Measurements from ENCODE around the gene RUFY4. TPM values are rescaled to one million over a fixed set of nuclear protein-coding genes. Genes with fewer than 3 reads are reported as not detected.

Gene RUFY4
- total RNA-seq, 1 donor from 2014 or later, result not detected

DNA sequence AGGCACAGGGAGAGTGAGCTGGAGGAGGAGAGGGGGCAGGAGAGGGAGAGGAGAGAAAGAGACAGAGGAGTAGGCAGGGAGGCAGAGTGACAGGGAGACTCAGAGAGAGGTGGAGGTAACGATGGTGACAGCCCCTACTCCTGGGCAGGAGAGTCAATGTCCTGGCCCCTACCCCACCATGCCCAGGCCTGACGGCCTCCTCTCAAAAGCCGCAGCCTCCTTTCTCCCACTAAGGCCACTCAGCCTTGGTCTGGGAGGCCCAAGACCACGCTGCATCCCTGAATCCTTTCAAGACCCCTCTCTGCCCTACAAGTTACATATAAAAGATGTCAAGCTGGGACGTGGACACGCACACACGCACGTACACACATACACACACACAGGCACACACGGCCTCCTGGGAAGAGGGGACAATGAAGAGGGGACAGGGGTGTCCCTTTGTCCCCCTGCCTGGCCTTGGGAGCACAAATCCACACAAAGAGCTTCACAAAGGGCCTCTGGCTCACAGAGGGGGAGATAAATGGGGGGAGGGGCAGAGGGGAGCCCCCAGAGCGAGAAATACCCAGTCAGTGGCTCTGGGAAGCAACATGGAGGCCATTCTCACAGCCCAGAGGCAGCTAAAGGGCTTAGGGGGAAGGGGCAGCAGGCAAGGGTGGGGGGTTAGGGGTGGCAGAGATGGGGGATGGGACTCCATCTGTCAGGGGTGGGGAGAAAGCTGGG is 46.8 kb upstream of the RUFY4 start:
- Mint-ChIP-seq H3K27me3 (ENCODE audit: unreplicated experiment) (no peaks in the 10 kb centered on the region), H3K4me1 (ENCODE audit: unreplicated experiment) (peaks cover 24% of the 10 kb centered on the region), H3K27ac (ENCODE audit: unreplicated experiment) (no peak overlapping the region), H3K36me3 (ENCODE audit: unreplicated experiment) (no peaks in the 10 kb centered on the region), H3K4me3 (ENCODE audit: unreplicated experiment) (no peak overlapping the region), H3K9me3 (ENCODE audit: unreplicated experiment) (no peaks in the 10 kb centered on the region)
- no peak for DNase-seq (ENCODE audit: extremely low spot score, unreplicated experiment)
- no peak for TF ChIP-seq CTCF (IDR thresholded peaks at IDR 0.05)

DNA sequence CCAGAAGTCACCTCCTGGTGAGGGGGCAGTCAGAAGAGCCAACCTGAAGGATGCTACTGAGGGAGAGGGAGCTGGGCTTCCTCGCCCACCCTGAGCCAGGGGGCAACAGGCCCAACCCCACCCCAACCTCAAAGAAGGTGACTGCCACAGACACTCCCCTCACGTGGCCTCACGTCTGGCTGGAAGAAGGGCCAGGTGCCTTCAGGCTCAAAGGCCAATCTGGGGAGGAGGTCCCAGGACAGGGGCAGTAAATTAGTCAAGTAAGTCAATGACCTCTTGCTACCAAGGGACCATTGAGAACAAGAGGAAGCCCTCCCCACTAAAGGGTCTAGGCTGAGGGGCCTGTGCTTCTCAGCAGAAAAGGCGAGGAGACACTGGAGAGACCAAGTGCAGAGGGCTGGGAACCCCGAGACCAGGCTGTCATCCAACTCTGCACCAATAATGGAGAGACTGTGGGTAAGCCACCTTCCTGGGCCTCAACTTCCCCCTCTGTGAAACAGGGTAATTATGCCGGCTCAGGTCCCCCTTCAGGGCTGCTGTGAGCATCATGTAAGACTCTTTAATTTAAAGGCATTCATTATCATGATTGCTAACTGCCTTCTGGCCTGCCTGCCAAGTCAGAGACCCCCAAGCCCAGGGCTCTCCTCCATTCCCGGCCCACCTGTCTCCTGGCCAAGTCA is 46.1 kb upstream of the RUFY4 start:
- H3K4me3 Mint-ChIP-seq (ENCODE audit: unreplicated experiment), result no peak overlapping the region
- no peaks in the 10 kb centered on the region for H3K9me3 Mint-ChIP-seq (ENCODE audit: unreplicated experiment)
- TF ChIP-seq CTCF (IDR thresholded peaks at IDR 0.05), result no peak
- DNase-seq (ENCODE audit: extremely low spot score, unreplicated experiment), result no peak
- peaks cover 17% of the 10 kb centered on the region for H3K4me1 Mint-ChIP-seq (ENCODE audit: unreplicated experiment)
- H3K36me3 Mint-ChIP-seq (ENCODE audit: unreplicated experiment), result no peaks in the 10 kb centered on the region
- no peak overlapping the region for H3K27ac Mint-ChIP-seq (ENCODE audit: unreplicated experiment)
- H3K27me3 Mint-ChIP-seq (ENCODE audit: unreplicated experiment), result no peaks in the 10 kb centered on the region

DNA sequence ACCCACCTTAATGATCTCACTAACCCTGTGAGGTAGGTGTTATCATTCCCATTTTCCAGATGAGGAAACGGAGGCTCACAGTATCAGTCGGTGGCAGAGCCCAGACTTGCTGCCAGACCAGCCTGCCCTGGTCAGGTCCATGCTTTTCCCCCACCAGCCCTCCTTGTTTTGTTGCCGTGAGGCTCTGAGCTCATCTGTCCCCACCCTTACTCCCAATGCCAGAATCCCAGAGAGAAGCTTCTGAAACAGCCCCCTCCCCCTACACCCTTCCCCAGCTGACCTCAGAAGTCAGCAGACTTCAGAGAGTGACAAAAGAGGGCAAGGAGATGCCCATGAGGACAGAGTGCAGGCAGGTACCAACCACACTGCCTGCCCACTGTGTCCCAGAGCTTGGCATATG is 45.4 kb upstream of the RUFY4 start:
- Mint-ChIP-seq H3K4me1 (ENCODE audit: unreplicated experiment) (peaks cover 10% of the 10 kb centered on the region), H3K4me3 (ENCODE audit: unreplicated experiment) (no peak overlapping the region), H3K27ac (ENCODE audit: unreplicated experiment) (no peak overlapping the region), H3K36me3 (ENCODE audit: unreplicated experiment) (no peaks in the 10 kb centered on the region), H3K9me3 (ENCODE audit: unreplicated experiment) (no peaks in the 10 kb centered on the region), H3K27me3 (ENCODE audit: unreplicated experiment) (no peaks in the 10 kb centered on the region)
- no peak for DNase-seq (ENCODE audit: extremely low spot score, unreplicated experiment)
- TF ChIP-seq CTCF (IDR thresholded peaks at IDR 0.05), result no peak

DNA sequence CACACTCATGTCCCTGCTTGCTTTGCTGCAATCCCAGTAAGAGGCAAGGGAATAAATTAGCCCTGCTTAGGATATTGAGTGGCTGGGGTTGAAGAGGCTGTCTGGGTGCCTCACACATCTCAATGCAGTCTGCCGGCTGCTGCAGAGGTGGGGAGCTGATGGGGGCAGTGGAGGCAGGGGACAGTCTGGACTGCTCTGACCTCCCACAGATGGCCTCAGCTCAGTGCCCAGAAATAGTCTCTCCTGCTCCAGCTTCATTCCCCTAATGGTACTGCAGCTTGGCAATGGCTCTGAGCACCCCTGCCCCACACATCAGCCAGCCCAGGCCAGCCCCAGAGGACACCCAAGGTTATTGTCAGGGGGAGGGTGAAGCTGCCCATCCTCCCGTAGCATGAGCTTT is 44.7 kb upstream of the RUFY4 start:
- TF ChIP-seq CTCF (IDR thresholded peaks at IDR 0.05), result no peak
- no peak overlapping the region for H3K4me3 Mint-ChIP-seq (ENCODE audit: unreplicated experiment)
- peaks cover 10% of the 10 kb centered on the region for H3K4me1 Mint-ChIP-seq (ENCODE audit: unreplicated experiment)
- no peaks in the 10 kb centered on the region for H3K27me3 Mint-ChIP-seq (ENCODE audit: unreplicated experiment)
- H3K36me3 Mint-ChIP-seq (ENCODE audit: unreplicated experiment), result no peaks in the 10 kb centered on the region
- no peaks in the 10 kb centered on the region for H3K9me3 Mint-ChIP-seq (ENCODE audit: unreplicated experiment)
- H3K27ac Mint-ChIP-seq (ENCODE audit: unreplicated experiment), result no peak overlapping the region
- DNase-seq (ENCODE audit: extremely low spot score, unreplicated experiment), result no peak

- H3K36me3 Mint-ChIP-seq (ENCODE audit: unreplicated experiment), result no peaks in the 10 kb centered on the region
- no peaks in the 10 kb centered on the region for H3K27me3 Mint-ChIP-seq (ENCODE audit: unreplicated experiment)
- H3K4me3 Mint-ChIP-seq (ENCODE audit: unreplicated experiment), result no peak overlapping the region
- TF ChIP-seq CTCF (IDR thresholded peaks at IDR 0.05), result no peak
- H3K9me3 Mint-ChIP-seq (ENCODE audit: unreplicated experiment), result no peaks in the 10 kb centered on the region
- peaks cover 10% of the 10 kb centered on the region for H3K4me1 Mint-ChIP-seq (ENCODE audit: unreplicated experiment)
- H3K27ac Mint-ChIP-seq (ENCODE audit: unreplicated experiment), result no peak overlapping the region
- DNase-seq (ENCODE audit: extremely low spot score, unreplicated experiment), result no peak
Measured at GRCh38 chr2:218024871-218025270, 44.2 kb upstream of the RUFY4 start.
